Measurements from ENCODE around the gene CRIP3.

- no peak for TF ChIP-seq CTCF (CRISPR knock-in tag; IDR thresholded peaks at IDR 0.05)
- TF ChIP-seq GATAD2A (CRISPR knock-in tag; IDR thresholded peaks at IDR 0.05), result no peak
- no peak for TF ChIP-seq JUND (CRISPR knock-in tag; IDR thresholded peaks at IDR 0.05)
- no peak for TF ChIP-seq ZNF776 (CRISPR knock-in tag; IDR thresholded peaks at IDR 0.05)
- no peak for TF ChIP-seq MED13 (CRISPR knock-in tag; IDR thresholded peaks at IDR 0.05)
- no peak for TF ChIP-seq ZSCAN5A (CRISPR knock-in tag; IDR thresholded peaks at IDR 0.05; ENCODE audit: borderline replicate concordance)
- TF ChIP-seq BRCA1 (CRISPR knock-in tag; IDR thresholded peaks at IDR 0.05), result no peak
- TF ChIP-seq ZBTB1 (CRISPR knock-in tag; IDR thresholded peaks at IDR 0.05; ENCODE audit: borderline replicate concordance), result no peak
- no peak for TF ChIP-seq POLR2A (IDR thresholded peaks at IDR 0.05; ENCODE audit: insufficient read depth in 1 of 2, low read depth in 2 of 2, low read length in 2 of 2)
- TF ChIP-seq KDM5B (CRISPR knock-in tag; IDR thresholded peaks at IDR 0.05; ENCODE audit: borderline replicate concordance), result no peak
- TF ChIP-seq KDM5A (IDR thresholded peaks at IDR 0.05; ENCODE audit: borderline replicate concordance, low read length), result no peak
- TF ChIP-seq ZBTB7B (CRISPR knock-in tag; IDR thresholded peaks at IDR 0.05), result no peak
- no peak for TF ChIP-seq MAX (IDR thresholded peaks at IDR 0.05)
- TF ChIP-seq ZBTB49 (CRISPR knock-in tag; IDR thresholded peaks at IDR 0.05; ENCODE audit: borderline replicate concordance), result no peak
Measured at GRCh38 chr6:43264599-43265145, 44.0 kb downstream of the CRIP3 start.
